ENCODE measurements around the gene CACNB4.
"Not testable (repeated sequence)": the region's sequence is repeated elsewhere in the genome, so short reads cannot be mapped to it uniquely, and the experiment has no call there.

Gene CACNB4

GRCh38 chr2:151945186-151945585, 153.7 kb downstream of the CACNB4 start:
- no peak overlapping the region for H3K14ac ChIP-seq (ENCODE audit: low read length)
- H3K4me2 ChIP-seq (ENCODE audit: low read length): no peak overlapping the region
- H2BK120ac ChIP-seq (ENCODE audit: insufficient read depth, low read length, poor library complexity): no peak overlapping the region
- H3K79me2 ChIP-seq (ENCODE audit: control insufficient read depth, insufficient read depth, low read length, poor library complexity): no peaks in the 10 kb centered on the region
- H4K12ac ChIP-seq (ENCODE audit: low read depth, low read length): no peak overlapping the region
- H3K4ac ChIP-seq (ENCODE audit: low read depth, low read length): no peak overlapping the region
- no peak for DNase-seq
- H2AFZ ChIP-seq (ENCODE audit: insufficient read depth, low read length, poor library complexity): no peak overlapping the region
- no peak overlapping the region for H4K91ac ChIP-seq (ENCODE audit: low read depth, low read length)
- no peak overlapping the region for H3K9ac ChIP-seq (ENCODE audit: low read length)
- no peak overlapping the region for H3K27ac ChIP-seq (ENCODE audit: low read depth, low read length)
- no peak overlapping the region for H2BK12ac ChIP-seq (ENCODE audit: low read length)
- no peak overlapping the region for H2AK5ac ChIP-seq (ENCODE audit: low read length)
- H3K79me1 ChIP-seq (ENCODE audit: low read length): no peaks in the 10 kb centered on the region
- no peaks in the 10 kb centered on the region for H3K27me3 ChIP-seq (ENCODE audit: insufficient read depth, low read length)
- no peak overlapping the region for H2BK5ac ChIP-seq (ENCODE audit: low read depth, low read length, poor library complexity)
- WGBS (ENCODE audit: extremely low coverage, insufficient coverage, insufficient read length): no CpG with 5 or more reads among the region's 2 CpGs
- H3K4me1 ChIP-seq (ENCODE audit: control insufficient read depth in 1 of 2, insufficient read depth in 2 of 2, low read length in 2 of 2): no peaks in the 10 kb centered on the region
- no peak overlapping the region for H3K4me3 ChIP-seq (ENCODE audit: low read depth, low read length)
- H3K9me3 ChIP-seq (ENCODE audit: insufficient read depth, low read depth, low read length): no peaks in the 10 kb centered on the region
- H3K23ac ChIP-seq (ENCODE audit: low read length): no peak overlapping the region
- no peak overlapping the region for H4K8ac ChIP-seq (ENCODE audit: low read depth, low read length)
- H3K36me3 ChIP-seq (ENCODE audit: control insufficient read depth in 1 of 2, insufficient read depth in 2 of 2, low read length in 2 of 2): no peaks in the 10 kb centered on the region
- H3K18ac ChIP-seq (ENCODE audit: low read length): no peak overlapping the region

- Histone ChIP-seq H4K91ac (ENCODE audit: low read depth, low read length) (no peak overlapping the region), H3K9ac (ENCODE audit: low read length) (no peak overlapping the region), H3K79me1 (ENCODE audit: low read length) (no peaks in the 10 kb centered on the region), H3K27me3 (ENCODE audit: insufficient read depth, low read length) (no peaks in the 10 kb centered on the region), H3K4ac (ENCODE audit: low read depth, low read length) (no peak overlapping the region), H3K14ac (ENCODE audit: low read length) (no peak overlapping the region), H3K18ac (ENCODE audit: low read length) (no peak overlapping the region), H2AK5ac (ENCODE audit: low read length) (no peak overlapping the region), H3K4me2 (ENCODE audit: low read length) (no peak overlapping the region), H3K79me2 (ENCODE audit: control insufficient read depth, insufficient read depth, low read length, poor library complexity) (no peaks in the 10 kb centered on the region), H2BK5ac (ENCODE audit: low read depth, low read length, poor library complexity) (no peak overlapping the region), H3K23ac (ENCODE audit: low read length) (no peak overlapping the region), H3K27ac (ENCODE audit: low read depth, low read length) (no peak overlapping the region), H4K8ac (ENCODE audit: low read depth, low read length) (no peak overlapping the region), H3K4me3 (ENCODE audit: low read depth, low read length) (no peak overlapping the region), H2BK12ac (ENCODE audit: low read length) (no peak overlapping the region), H3K36me3 (ENCODE audit: control insufficient read depth in 1 of 2, insufficient read depth in 2 of 2, low read length in 2 of 2) (no peaks in the 10 kb centered on the region), H3K4me1 (ENCODE audit: control insufficient read depth in 1 of 2, insufficient read depth in 2 of 2, low read length in 2 of 2) (no peaks in the 10 kb centered on the region), H2AFZ (ENCODE audit: insufficient read depth, low read length, poor library complexity) (no peak overlapping the region), H2BK120ac (ENCODE audit: insufficient read depth, low read length, poor library complexity) (no peak overlapping the region), H4K12ac (ENCODE audit: low read depth, low read length) (no peak overlapping the region), H3K9me3 (ENCODE audit: insufficient read depth, low read depth, low read length) (no peaks in the 10 kb centered on the region)
- DNase-seq: no peak
- WGBS (ENCODE audit: extremely low coverage, insufficient coverage, insufficient read length): no CpG with 5 or more reads among the region's 1 CpG
These were observed 155.4 kb downstream of the CACNB4 start for GRCh38 chr2:151943461-151943860.

GRCh38 chr2:151942540-151943205, 156.2 kb downstream of the CACNB4 start:
- not testable (repeated sequence) for H3K23ac ChIP-seq (ENCODE audit: low read length); H2BK5ac ChIP-seq (ENCODE audit: low read depth, low read length, poor library complexity); H4K12ac ChIP-seq (ENCODE audit: low read depth, low read length); H3K79me2 ChIP-seq (ENCODE audit: control insufficient read depth, insufficient read depth, low read length, poor library complexity); H3K18ac ChIP-seq (ENCODE audit: low read length); H3K79me1 ChIP-seq (ENCODE audit: low read length); H3K36me3 ChIP-seq (ENCODE audit: control insufficient read depth in 1 of 2, insufficient read depth in 2 of 2, low read length in 2 of 2); H2BK120ac ChIP-seq (ENCODE audit: insufficient read depth, low read length, poor library complexity); H3K4me1 ChIP-seq (ENCODE audit: control insufficient read depth in 1 of 2, insufficient read depth in 2 of 2, low read length in 2 of 2); H3K27ac ChIP-seq (ENCODE audit: low read depth, low read length); H2AK5ac ChIP-seq (ENCODE audit: low read length); H3K4me3 ChIP-seq (ENCODE audit: low read depth, low read length); H4K8ac ChIP-seq (ENCODE audit: low read depth, low read length); H3K9ac ChIP-seq (ENCODE audit: low read length); H3K27me3 ChIP-seq (ENCODE audit: insufficient read depth, low read length); H3K14ac ChIP-seq (ENCODE audit: low read length); H3K9me3 ChIP-seq (ENCODE audit: insufficient read depth, low read depth, low read length); H4K91ac ChIP-seq (ENCODE audit: low read depth, low read length); H3K4me2 ChIP-seq (ENCODE audit: low read length); H2BK12ac ChIP-seq (ENCODE audit: low read length); H2AFZ ChIP-seq (ENCODE audit: insufficient read depth, low read length, poor library complexity); DNase-seq; H3K4ac ChIP-seq (ENCODE audit: low read depth, low read length)
- WGBS (ENCODE audit: extremely low coverage, insufficient coverage, insufficient read length): no CpG with 5 or more reads among the region's 10 CpGs

- no peak overlapping the region for H3K14ac ChIP-seq (ENCODE audit: low read length)
- no peaks in the 10 kb centered on the region for H3K36me3 ChIP-seq (ENCODE audit: control insufficient read depth in 1 of 2, insufficient read depth in 2 of 2, low read length in 2 of 2)
- H3K9me3 ChIP-seq (ENCODE audit: insufficient read depth, low read depth, low read length): no peaks in the 10 kb centered on the region
- no peak overlapping the region for H4K8ac ChIP-seq (ENCODE audit: low read depth, low read length)
- no peak overlapping the region for H4K12ac ChIP-seq (ENCODE audit: low read depth, low read length)
- H3K79me2 ChIP-seq (ENCODE audit: control insufficient read depth, insufficient read depth, low read length, poor library complexity): no peaks in the 10 kb centered on the region
- no peak overlapping the region for H2BK5ac ChIP-seq (ENCODE audit: low read depth, low read length, poor library complexity)
- H3K4ac ChIP-seq (ENCODE audit: low read depth, low read length): no peak overlapping the region
- no peaks in the 10 kb centered on the region for H3K4me1 ChIP-seq (ENCODE audit: control insufficient read depth in 1 of 2, insufficient read depth in 2 of 2, low read length in 2 of 2)
- no peak overlapping the region for H3K18ac ChIP-seq (ENCODE audit: low read length)
- no peak overlapping the region for H3K9ac ChIP-seq (ENCODE audit: low read length)
- no peak overlapping the region for H3K23ac ChIP-seq (ENCODE audit: low read length)
- H3K4me2 ChIP-seq (ENCODE audit: low read length): no peak overlapping the region
- no peak overlapping the region for H2AFZ ChIP-seq (ENCODE audit: insufficient read depth, low read length, poor library complexity)
- no peak overlapping the region for H2AK5ac ChIP-seq (ENCODE audit: low read length)
- H3K27ac ChIP-seq (ENCODE audit: low read depth, low read length): no peak overlapping the region
- H3K4me3 ChIP-seq (ENCODE audit: low read depth, low read length): no peak overlapping the region
- DNase-seq: no peak
- H4K91ac ChIP-seq (ENCODE audit: low read depth, low read length): no peak overlapping the region
- H3K79me1 ChIP-seq (ENCODE audit: low read length): no peaks in the 10 kb centered on the region
- no peak overlapping the region for H2BK12ac ChIP-seq (ENCODE audit: low read length)
- H2BK120ac ChIP-seq (ENCODE audit: insufficient read depth, low read length, poor library complexity): no peak overlapping the region
- no peaks in the 10 kb centered on the region for H3K27me3 ChIP-seq (ENCODE audit: insufficient read depth, low read length)
These were observed 160.9 kb downstream of the CACNB4 start for GRCh38 chr2:151937966-151938365.
